Astrocyte (in vitro differentiated cells and primary cell): ENCODE results near the gene VPS37B.

Experiments
- EZH2 ChIP-seq: IDR thresholded peaks from 2 replicates; pipeline ENCODE4 v1.6.1; 2012; ENCODE audit warnings: mild to moderate bottlenecking, low read length, inconsistent platforms; ENCODE audit not compliant: insufficient read depth
- TF ChIP-seq, protein P1 (sequence below): IDR thresholded peaks from 2 replicates; pipeline ENCODE4 v1.5.1; 2011; ENCODE audit warnings: low read depth, mild to moderate bottlenecking, inconsistent platforms, low read length, moderate library complexity; ENCODE audit not compliant: insufficient read depth

DNA sequence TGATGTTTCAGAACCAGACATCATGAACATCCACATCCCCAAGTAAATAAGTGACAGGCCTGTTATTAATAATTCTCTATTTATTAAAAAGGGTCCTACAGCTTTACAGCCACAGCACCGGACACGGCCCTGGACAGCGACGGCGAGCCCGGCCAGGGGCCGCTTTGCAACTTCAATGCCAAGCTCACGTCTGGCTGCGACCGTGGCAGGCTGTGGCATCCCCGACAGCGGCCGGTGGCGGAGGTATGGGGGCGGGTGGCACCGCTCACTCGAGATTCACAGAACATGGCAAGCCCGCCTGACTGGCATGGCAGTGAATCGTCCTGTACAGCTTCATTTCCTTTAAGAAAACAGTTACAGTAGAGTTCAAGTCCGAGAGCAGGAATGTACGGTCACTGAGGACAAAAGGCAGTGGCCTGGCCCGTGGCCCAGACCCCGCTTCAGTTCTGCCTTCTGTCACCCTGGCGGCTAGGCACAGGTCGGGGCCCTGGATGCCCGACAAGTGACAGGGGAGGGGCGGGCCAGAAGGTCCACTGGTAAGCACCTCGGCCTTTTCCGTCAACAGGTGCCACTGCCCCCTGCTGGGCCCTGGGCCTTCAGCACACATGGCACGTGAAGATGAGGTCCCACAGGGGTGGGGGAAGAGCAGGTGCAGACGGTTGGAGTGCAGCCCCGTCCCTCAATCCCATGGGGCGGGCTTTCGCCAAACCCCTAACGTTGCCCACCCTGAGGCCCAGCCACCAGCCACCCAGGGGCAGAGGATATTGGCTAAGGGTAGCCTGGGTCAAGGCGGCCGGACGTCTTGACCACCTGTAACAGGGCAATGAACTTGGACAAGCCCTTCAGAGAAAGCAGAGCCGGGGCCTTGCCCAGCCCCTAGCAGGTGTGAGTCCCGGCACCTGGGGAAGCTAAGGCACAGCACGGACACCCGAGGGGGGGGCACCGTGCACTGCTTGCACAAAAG, 30.4 kb downstream of the VPS37B start:
- TF ChIP-seq EZH2: no peak
- TF ChIP-seq, protein P1, sequence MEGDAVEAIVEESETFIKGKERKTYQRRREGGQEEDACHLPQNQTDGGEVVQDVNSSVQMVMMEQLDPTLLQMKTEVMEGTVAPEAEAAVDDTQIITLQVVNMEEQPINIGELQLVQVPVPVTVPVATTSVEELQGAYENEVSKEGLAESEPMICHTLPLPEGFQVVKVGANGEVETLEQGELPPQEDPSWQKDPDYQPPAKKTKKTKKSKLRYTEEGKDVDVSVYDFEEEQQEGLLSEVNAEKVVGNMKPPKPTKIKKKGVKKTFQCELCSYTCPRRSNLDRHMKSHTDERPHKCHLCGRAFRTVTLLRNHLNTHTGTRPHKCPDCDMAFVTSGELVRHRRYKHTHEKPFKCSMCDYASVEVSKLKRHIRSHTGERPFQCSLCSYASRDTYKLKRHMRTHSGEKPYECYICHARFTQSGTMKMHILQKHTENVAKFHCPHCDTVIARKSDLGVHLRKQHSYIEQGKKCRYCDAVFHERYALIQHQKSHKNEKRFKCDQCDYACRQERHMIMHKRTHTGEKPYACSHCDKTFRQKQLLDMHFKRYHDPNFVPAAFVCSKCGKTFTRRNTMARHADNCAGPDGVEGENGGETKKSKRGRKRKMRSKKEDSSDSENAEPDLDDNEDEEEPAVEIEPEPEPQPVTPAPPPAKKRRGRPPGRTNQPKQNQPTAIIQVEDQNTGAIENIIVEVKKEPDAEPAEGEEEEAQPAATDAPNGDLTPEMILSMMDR: peak; percentile 16
